ENCODE measurements around the gene GIPC2. TPM values are rescaled to one million over a fixed set of nuclear protein-coding genes. Genes with fewer than 3 reads are reported as not detected.

Gene GIPC2
- total RNA-seq, 1 experiment from 2014 or later = 0.26 TPM

GRCh38 chr1:78184460-78185072, 138.8 kb downstream of the GIPC2 start:
- no peaks in the 10 kb centered on the region for H3K27me3 ChIP-seq (ENCODE audit: control insufficient read depth, insufficient read depth, low read length)
- ChIA-PET POLR2A (no interaction called here), CTCF (no interaction called here)
- H3K4me3 ChIP-seq (ENCODE audit: low read depth in 2 of 2, low read length in 2 of 2) = no peak overlapping the region
- DNase-seq (ENCODE audit: low read depth, low spot score) (no peak), ATAC-seq (no peak)
- intact Hi-C loops (cut with micrococcal nuclease; ENCODE audit: unreplicated experiment) = no loop called here
- H3K36me3 ChIP-seq (ENCODE audit: control insufficient read depth, insufficient read depth, low read length) = no peaks in the 10 kb centered on the region
- no peaks in the 10 kb centered on the region for H3K4me1 ChIP-seq (ENCODE audit: control insufficient read depth, insufficient read depth, low read length)
- in situ Hi-C loops (cut with HindIII; ENCODE audit: low pct_unique_long_range_greater_than_20kb, low sequenced_read_pairs) = no loop called here
- no peak overlapping the region for H3K27ac ChIP-seq (ENCODE audit: low read length)
- no peak for TF ChIP-seq SIN3A (IDR thresholded peaks at IDR 0.05; ENCODE audit: borderline replicate concordance, insufficient read depth, low read depth, low read length)
- no peak for TF ChIP-seq POLR2AphosphoS5 (IDR thresholded peaks at IDR 0.05; ENCODE audit: low read depth, low read length)
- TF ChIP-seq REST (IDR thresholded peaks at IDR 0.05; ENCODE audit: insufficient read depth in 1 of 2, low read depth in 2 of 2, low read length in 1 of 2) = no peak
- TF ChIP-seq CTCF (IDR thresholded peaks at IDR 0.05) = no peak
- no peak for TF ChIP-seq TCF7L2 (IDR thresholded peaks at IDR 0.05; ENCODE audit: low read depth, low read length)
- H3K9me3 ChIP-seq (ENCODE audit: control insufficient read depth, insufficient read depth, low read depth, low read length) = no peaks in the 10 kb centered on the region
- no TSS peak for BruUV-seq (replicated peaks)

Other genes with a start within 250 kb of the GIPC2 start
- 5.4 TPM for gene NEXN, start 157.3 kb upstream of the GIPC2 start, total RNA-seq (2021; ENCODE audit: unreplicated experiment)
- 150 TPM for gene FUBP1, start 66.9 kb upstream of the GIPC2 start, total RNA-seq (2021; ENCODE audit: unreplicated experiment)
- gene DNAJB4, start 41.0 kb upstream of the GIPC2 start, total RNA-seq (2021; ENCODE audit: unreplicated experiment) = 14.9 TPM

All from Panc1 (cell line).